ES-I3 (cell line): ENCODE measurements around the gene PDLIM7.

Source experiments
- H3K36me3 ChIP-seq: 2 replicates; pipeline ENCODE4 v1.6.1; 2013; ENCODE audit warnings: mild to moderate bottlenecking, low read length, control low read depth, moderate library complexity; ENCODE audit not compliant: insufficient read depth
- H3K4me1 ChIP-seq: 2 replicates; pipeline ENCODE4 v1.6.1; 2013; ENCODE audit warnings: mild to moderate bottlenecking, control low read depth, low read length; ENCODE audit not compliant: insufficient read depth
- H3K9ac ChIP-seq: 2 replicates; pipeline ENCODE4 v1.6.1; 2013; ENCODE audit warnings: low read depth, mild to moderate bottlenecking, low read length, moderate library complexity
- H3K9me3 ChIP-seq: 2 replicates; pipeline ENCODE4 v1.6.1; 2013; ENCODE audit warnings: mild to moderate bottlenecking, low read length, moderate library complexity; ENCODE audit not compliant: control insufficient read depth, insufficient read depth

PDLIM7 gene

GRCh38 chr5:177458912-177459350 lies 38.5 kb downstream of the PDLIM7 start:
- Histone ChIP-seq H3K36me3 (peaks cover 10% of the 10 kb centered on the region; the same call in 1 of the 2 replicates), H3K9ac (no peak overlapping the region), H3K4me1 (peaks cover 6% of the 10 kb centered on the region; the same call in 1 of the 2 replicates), H3K9me3 (no peaks in the 10 kb centered on the region)

- no peaks in the 10 kb centered on the region for H3K9me3 ChIP-seq
- H3K36me3 ChIP-seq, result peaks cover 3% of the 10 kb centered on the region; the same call in 1 of the 2 replicates
- no peak overlapping the region for H3K9ac ChIP-seq
- H3K4me1 ChIP-seq, result peaks cover 8% of the 10 kb centered on the region; the same call in 1 of the 2 replicates
Measured at GRCh38 chr5:177457852-177458681, 39.3 kb downstream of the PDLIM7 start.

GRCh38 chr5:177456976-177457851 lies 40.2 kb downstream of the PDLIM7 start:
- peaks cover 3% of the 10 kb centered on the region; the same call in 1 of the 2 replicates for H3K36me3 ChIP-seq

GRCh38 chr5:177456591-177456964 lies 40.8 kb downstream of the PDLIM7 start:
- peaks cover 17% of the 10 kb centered on the region for H3K4me1 ChIP-seq
- no peaks in the 10 kb centered on the region for H3K9me3 ChIP-seq
- H3K36me3 ChIP-seq, result peaks cover 3% of the 10 kb centered on the region; the same call in 1 of the 2 replicates
- no peak overlapping the region for H3K9ac ChIP-seq

More at GRCh38 chr5:177456976-177457851, 40.2 kb downstream of the PDLIM7 start:
- no peaks in the 10 kb centered on the region for H3K9me3 ChIP-seq
- peaks cover 16% of the 10 kb centered on the region for H3K4me1 ChIP-seq
- no peak overlapping the region for H3K9ac ChIP-seq

GRCh38 chr5:177455661-177456590 lies 41.5 kb downstream of the PDLIM7 start:
- peaks cover 17% of the 10 kb centered on the region for H3K4me1 ChIP-seq
- peak overlapping the region; percentile 62 for H3K9ac ChIP-seq
- no peaks in the 10 kb centered on the region for H3K36me3 ChIP-seq

GRCh38 chr5:177455036-177455660 lies 42.3 kb downstream of the PDLIM7 start:
- no peaks in the 10 kb centered on the region for H3K36me3 ChIP-seq
- H3K9ac ChIP-seq, result peak overlapping the region; percentile 62
- no peaks in the 10 kb centered on the region for H3K9me3 ChIP-seq
- peaks cover 17% of the 10 kb centered on the region for H3K4me1 ChIP-seq

More at GRCh38 chr5:177455661-177456590, 41.5 kb downstream of the PDLIM7 start:
- H3K9me3 ChIP-seq, result no peaks in the 10 kb centered on the region

GRCh38 chr5:177454397-177455035 lies 42.9 kb downstream of the PDLIM7 start:
- no peaks in the 10 kb centered on the region for H3K36me3 ChIP-seq
- no peaks in the 10 kb centered on the region for H3K9me3 ChIP-seq
- peak overlapping the region; percentile 62 for H3K9ac ChIP-seq
- H3K4me1 ChIP-seq, result peaks cover 17% of the 10 kb centered on the region

- Histone ChIP-seq H3K9me3 (no peaks in the 10 kb centered on the region), H3K4me1 (peaks cover 20% of the 10 kb centered on the region), H3K36me3 (no peaks in the 10 kb centered on the region), H3K9ac (peak overlapping the region; percentile 62)
Measured at GRCh38 chr5:177453852-177454396, 43.5 kb downstream of the PDLIM7 start.

GRCh38 chr5:177452688-177453638 lies 44.4 kb downstream of the PDLIM7 start:
- Histone ChIP-seq H3K9ac (no peak overlapping the region), H3K4me1 (peaks cover 21% of the 10 kb centered on the region)

GRCh38 chr5:177450667-177451424 lies 46.6 kb downstream of the PDLIM7 start:
- no peaks in the 10 kb centered on the region for H3K36me3 ChIP-seq
- H3K9me3 ChIP-seq, result no peaks in the 10 kb centered on the region
- peaks cover 17% of the 10 kb centered on the region for H3K4me1 ChIP-seq
- no peak overlapping the region for H3K9ac ChIP-seq

More at GRCh38 chr5:177452688-177453638, 44.4 kb downstream of the PDLIM7 start:
- Histone ChIP-seq H3K9me3 (no peaks in the 10 kb centered on the region), H3K36me3 (no peaks in the 10 kb centered on the region)
